A549 (cell line): Measurements from ENCODE around the gene CNOT1. TPM values are rescaled to one million over a fixed set of nuclear protein-coding genes. Genes with fewer than 3 reads are reported as not detected.
"Not testable (repeated sequence)": the region's sequence is repeated elsewhere in the genome, so short reads cannot be mapped to it uniquely, and the experiment has no call there.

ENCODE experiments used
- ATAC-seq, 2 experiments: fragments of 200-7000 bp in 1 of 2; fragments of >200 bp in 1 of 2; cut with Nextera tagmentation in 1 of 2; cut with Tn5 transposase in 1 of 2; 3 replicates each; pipeline versions ENCODE4 v1.8.0 to v1.9.1; 2018 to 2020; ENCODE audit warnings: mild to moderate bottlenecking in 1 of 2, moderate library complexity in 1 of 2
- CTCF ChIA-PET: fragments of 300-600 bp; sonication (Branson Sonifier 250); formaldehyde crosslinking; extraction: SDS; loops from one replicate; lab custom pipeline; 2021; ENCODE audit warnings: antibody characterized with exemption, inconsistent platforms; lab: Yijun Ruan, JAX
- POLR2A ChIA-PET: fragments of 350-600 bp; formaldehyde crosslinking; extraction: SDS; loops from one replicate; lab custom pipeline; 2021; ENCODE audit warnings: antibody characterized with exemption, inconsistent platforms; lab: Yijun Ruan, JAX
- DNase-seq, 2 experiments: peaks; one replicate each; pipeline versions ENCODE4 v3.0.0 to v3.0.0-alpha.2; 2011 to 2016; ENCODE audit warnings: low read depth in 1 of 2, low spot score in 1 of 2
- FAIRE-seq: peaks from 2 replicates; lab custom pipeline; 2011; peaks lifted over from hg19 to GRCh38; lab: Jason Lieb, UNC
- H3K27ac ChIP-seq, 2 experiments: fragments of >200 bp; sonication (Bioruptor Twin); formaldehyde crosslinking; 3 replicates each; pipeline ENCODE4 v1.5.1; 2016 to 2017
- H3K4me1 ChIP-seq: fragments of >200 bp; sonication (Bioruptor Twin); formaldehyde crosslinking; 3 replicates; pipeline ENCODE4 v1.6.1; 2016
- H3K4me2 ChIP-seq: fragments of >200 bp; sonication (Bioruptor Twin); formaldehyde crosslinking; 3 replicates; pipeline ENCODE4 v1.6.1; 2016
- H3K4me3 ChIP-seq: fragments of >200 bp; sonication (Bioruptor Twin); formaldehyde crosslinking; 3 replicates; pipeline ENCODE4 v1.5.1; 2016
- H3K9me3 ChIP-seq: fragments of >200 bp; sonication (Bioruptor Twin); formaldehyde crosslinking; 3 replicates; pipeline ENCODE4 v1.6.1; 2016
- BHLHE40 ChIP-seq: IDR thresholded peaks from 2 replicates; pipeline ENCODE4 v1.6.1; 2012; ENCODE audit warnings: low read depth, low read length, inconsistent platforms
- EHMT2 ChIP-seq: fragments of 200-600 bp; sonication (generic); IDR thresholded peaks from 2 replicates; pipeline ENCODE4 v1.6.1; 2016; ENCODE audit warnings: antibody characterized with exemption, low read depth, mild to moderate bottlenecking, moderate library complexity
- GATA3 ChIP-seq: IDR thresholded peaks from 2 replicates; pipeline ENCODE4 v1.6.1; 2012; ENCODE audit warnings: borderline replicate concordance
- HDAC2 ChIP-seq: fragments of 200-600 bp; sonication (generic); IDR thresholded peaks from 2 replicates; pipeline ENCODE4 v1.6.1; 2016
- HEYL ChIP-seq: fragments of 250-450 bp; sonication (Bioruptor Pico); IDR thresholded peaks from 2 replicates; pipeline ENCODE4 v1.8.0; 2021; ENCODE audit warnings: mild to moderate bottlenecking, moderate library complexity
- HOXB5 ChIP-seq: fragments of 250-450 bp; sonication (Bioruptor Pico); IDR thresholded peaks from 2 replicates; pipeline ENCODE4 v1.5.0; 2020; ENCODE audit warnings: mild to moderate bottlenecking, moderate library complexity
- JUN ChIP-seq, 2 experiments: fragments of >200 bp; sonication (Bioruptor Twin); formaldehyde crosslinking; IDR thresholded peaks; 2 replicates in 1 of 2; 3 replicates in 1 of 2; pipeline ENCODE4 v1.6.1; 2016 to 2017
- KDM1A ChIP-seq: fragments of 200-600 bp; sonication (generic); IDR thresholded peaks from 2 replicates; pipeline ENCODE4 v1.6.1; 2016; ENCODE audit warnings: low read depth, mild to moderate bottlenecking
- MAFK ChIP-seq: fragments of 450-650 bp; IDR thresholded peaks from 2 replicates; pipeline ENCODE4 v1.6.1; 2014; ENCODE audit not compliant: partially characterized antibody
- MAZ ChIP-seq: fragments of 150-350 bp; IDR thresholded peaks from 2 replicates; pipeline ENCODE4 v1.6.1; 2014; ENCODE audit warnings: antibody characterized with exemption, low read depth, low read length, borderline replicate concordance
- MYC ChIP-seq: IDR thresholded peaks from 2 replicates; pipeline ENCODE4 v1.6.1; 2012; ENCODE audit warnings: mild to moderate bottlenecking, inconsistent platforms, low read length, improper control_type of control experiment, borderline replicate concordance
- POLR2A ChIP-seq: IDR thresholded peaks from 2 replicates; pipeline ENCODE4 v1.6.1; 2012; ENCODE audit warnings: mild to moderate bottlenecking, low read length
- RCOR1 ChIP-seq: fragments of 150-350 bp; IDR thresholded peaks from 2 replicates; pipeline ENCODE4 v1.6.1; 2014; ENCODE audit warnings: antibody characterized with exemption, low read length, low read depth
- ZNF302 ChIP-seq: fragments of 250-450 bp; sonication (Bioruptor Pico); IDR thresholded peaks from 2 replicates; pipeline ENCODE4 v1.9.0; 2021; ENCODE audit warnings: inconsistent platforms, mild to moderate bottlenecking, moderate library complexity
- WGBS: methylation state at CpG from one replicate; pipeline ENCODE4 v1.1.6; 2017; ENCODE audit errors: missing lambda C conversion rate; 5-methylcytosine and 5-hydroxymethylcytosine counted together
- polyA plus RNA-seq, 4 experiments: library from polyadenylated mRNA; depleted of rRNA in 3 of 4; stranded (reverse); fragments of >200 nt; fragmentation: RNase III in 1 of 4; extraction: RNeasy Plus Mini Kit Qiagen cat#74134 plus additional on column Dnase treatment in 1 of 4; gene quantifications; 2 replicates in 3 of 4; 3 replicates in 1 of 4; pipeline ENCODE4 v1.2.3, GENCODE V29; 2011 to 2017
- TF ChIP-seq, protein P1 (sequence below): fragments of 250-450 bp; sonication (Bioruptor Pico); IDR thresholded peaks from 2 replicates; pipeline ENCODE4 v1.5.0; 2021; ENCODE audit warnings: mild to moderate bottlenecking, moderate library complexity, borderline replicate concordance
- TF ChIP-seq, protein P2 (sequence below): fragments of 250-450 bp; sonication (Bioruptor Pico); IDR thresholded peaks from 2 replicates; pipeline ENCODE4 v1.5.0; 2020; ENCODE audit warnings: low read depth, mild to moderate bottlenecking, moderate library complexity
- TF ChIP-seq, protein P3 (sequence below): fragments of 200-600 bp; sonication (generic); IDR thresholded peaks from 2 replicates; pipeline ENCODE4 v1.6.1; 2016; ENCODE audit warnings: antibody characterized with exemption, mild to moderate bottlenecking, moderate library complexity

CNOT1 gene
- polyA plus RNA-seq, 2 of the 4 experiments (the other 2 are of a cell fraction) = 119 to 226 TPM

DNA sequence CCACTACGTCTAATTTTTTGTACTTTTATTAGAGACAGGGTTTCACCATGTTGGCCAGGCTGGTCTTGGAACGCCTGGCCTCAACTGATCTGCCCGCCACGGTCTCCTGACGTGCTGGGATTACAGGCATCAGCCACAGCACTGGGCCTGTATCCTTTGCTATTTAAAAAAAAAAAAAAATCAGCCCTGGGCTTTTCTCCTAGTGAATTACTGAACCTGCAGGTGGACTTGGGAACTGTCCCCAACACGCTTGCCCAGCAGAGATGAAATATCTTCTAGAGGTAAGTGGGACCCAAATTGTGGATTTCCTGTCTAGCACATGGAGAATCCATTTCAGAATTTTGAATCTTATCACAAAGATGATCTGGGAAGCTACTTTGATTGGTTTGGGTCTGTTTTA, 14.8 kb downstream of the CNOT1 start (continued):
- no peak for TF ChIP-seq EHMT2
- TF ChIP-seq, all 56 proteins: peak for 0

DNA sequence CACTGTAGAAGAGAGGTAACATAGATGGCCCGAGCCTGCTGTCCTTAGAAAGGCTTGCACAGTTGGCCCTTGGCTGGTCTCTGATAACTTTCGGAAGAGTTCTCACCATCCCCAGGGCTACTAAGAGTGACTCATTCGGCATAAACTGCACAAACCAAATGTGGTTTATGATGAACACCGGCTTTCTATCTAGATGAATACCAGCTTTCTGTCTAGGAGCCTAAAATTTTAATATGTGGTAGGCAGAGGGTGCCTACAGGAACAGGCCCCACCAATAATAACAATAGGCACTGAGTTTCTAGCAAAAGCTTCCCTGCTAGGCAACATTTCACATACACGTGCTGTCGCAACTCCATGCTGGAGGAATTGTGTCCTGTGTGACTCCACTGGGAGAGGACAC, 15.4 kb downstream of the CNOT1 start:
- no CpG with 5 or more reads among the region's 6 CpGs for WGBS
- Histone ChIP-seq H3K9me3 (no peaks in the 10 kb centered on the region), H3K4me2 (no peak overlapping the region), H3K27ac (no peak overlapping the region), H3K4me1 (peaks cover 4% of the 10 kb centered on the region; the same call in 1 of the 3 replicates)
- ATAC-seq (no peak), FAIRE-seq (no peak), DNase-seq (no peak)
- ChIA-PET CTCF (no interaction called here), POLR2A (no interaction called here)
- TF ChIP-seq HEYL (CRISPR knock-in tag) (no peak), POLR2A (no peak), HOXB5 (CRISPR knock-in tag) (no peak), GATA3 (no peak), MYC (no peak), JUN (IDR thresholded peaks at IDR 0.05) (no peak), MAFK (no peak), KDM1A (no peak), BHLHE40 (no peak), HDAC2 (no peak), MAZ (no peak)
- TF ChIP-seq, protein P1, sequence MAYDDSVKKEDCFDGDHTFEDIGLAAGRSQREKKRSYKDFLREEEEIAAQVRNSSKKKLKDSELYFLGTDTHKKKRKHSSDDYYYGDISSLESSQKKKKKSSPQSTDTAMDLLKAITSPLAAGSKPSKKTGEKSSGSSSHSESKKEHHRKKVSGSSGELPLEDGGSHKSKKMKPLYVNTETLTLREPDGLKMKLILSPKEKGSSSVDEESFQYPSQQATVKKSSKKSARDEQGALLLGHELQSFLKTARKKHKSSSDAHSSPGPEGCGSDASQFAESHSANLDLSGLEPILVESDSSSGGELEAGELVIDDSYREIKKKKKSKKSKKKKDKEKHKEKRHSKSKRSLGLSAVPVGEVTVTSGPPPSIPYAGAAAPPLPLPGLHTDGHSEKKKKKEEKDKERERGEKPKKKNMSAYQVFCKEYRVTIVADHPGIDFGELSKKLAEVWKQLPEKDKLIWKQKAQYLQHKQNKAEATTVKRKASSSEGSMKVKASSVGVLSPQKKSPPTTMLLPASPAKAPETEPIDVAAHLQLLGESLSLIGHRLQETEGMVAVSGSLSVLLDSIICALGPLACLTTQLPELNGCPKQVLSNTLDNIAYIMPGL = no peak
- TF ChIP-seq, protein P2, sequence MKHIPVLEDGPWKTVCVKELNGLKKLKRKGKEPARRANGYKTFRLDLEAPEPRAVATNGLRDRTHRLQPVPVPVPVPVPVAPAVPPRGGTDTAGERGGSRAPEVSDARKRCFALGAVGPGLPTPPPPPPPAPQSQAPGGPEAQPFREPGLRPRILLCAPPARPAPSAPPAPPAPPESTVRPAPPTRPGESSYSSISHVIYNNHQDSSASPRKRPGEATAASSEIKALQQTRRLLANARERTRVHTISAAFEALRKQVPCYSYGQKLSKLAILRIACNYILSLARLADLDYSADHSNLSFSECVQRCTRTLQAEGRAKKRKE (CRISPR knock-in tag) = no peak
- TF ChIP-seq, protein P3, sequence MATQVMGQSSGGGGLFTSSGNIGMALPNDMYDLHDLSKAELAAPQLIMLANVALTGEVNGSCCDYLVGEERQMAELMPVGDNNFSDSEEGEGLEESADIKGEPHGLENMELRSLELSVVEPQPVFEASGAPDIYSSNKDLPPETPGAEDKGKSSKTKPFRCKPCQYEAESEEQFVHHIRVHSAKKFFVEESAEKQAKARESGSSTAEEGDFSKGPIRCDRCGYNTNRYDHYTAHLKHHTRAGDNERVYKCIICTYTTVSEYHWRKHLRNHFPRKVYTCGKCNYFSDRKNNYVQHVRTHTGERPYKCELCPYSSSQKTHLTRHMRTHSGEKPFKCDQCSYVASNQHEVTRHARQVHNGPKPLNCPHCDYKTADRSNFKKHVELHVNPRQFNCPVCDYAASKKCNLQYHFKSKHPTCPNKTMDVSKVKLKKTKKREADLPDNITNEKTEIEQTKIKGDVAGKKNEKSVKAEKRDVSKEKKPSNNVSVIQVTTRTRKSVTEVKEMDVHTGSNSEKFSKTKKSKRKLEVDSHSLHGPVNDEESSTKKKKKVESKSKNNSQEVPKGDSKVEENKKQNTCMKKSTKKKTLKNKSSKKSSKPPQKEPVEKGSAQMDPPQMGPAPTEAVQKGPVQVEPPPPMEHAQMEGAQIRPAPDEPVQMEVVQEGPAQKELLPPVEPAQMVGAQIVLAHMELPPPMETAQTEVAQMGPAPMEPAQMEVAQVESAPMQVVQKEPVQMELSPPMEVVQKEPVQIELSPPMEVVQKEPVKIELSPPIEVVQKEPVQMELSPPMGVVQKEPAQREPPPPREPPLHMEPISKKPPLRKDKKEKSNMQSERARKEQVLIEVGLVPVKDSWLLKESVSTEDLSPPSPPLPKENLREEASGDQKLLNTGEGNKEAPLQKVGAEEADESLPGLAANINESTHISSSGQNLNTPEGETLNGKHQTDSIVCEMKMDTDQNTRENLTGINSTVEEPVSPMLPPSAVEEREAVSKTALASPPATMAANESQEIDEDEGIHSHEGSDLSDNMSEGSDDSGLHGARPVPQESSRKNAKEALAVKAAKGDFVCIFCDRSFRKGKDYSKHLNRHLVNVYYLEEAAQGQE = no peak
- TF ChIP-seq, all 56 proteins: peak for 0
- no peak overlapping the region for H3K4me3 ChIP-seq

DNA sequence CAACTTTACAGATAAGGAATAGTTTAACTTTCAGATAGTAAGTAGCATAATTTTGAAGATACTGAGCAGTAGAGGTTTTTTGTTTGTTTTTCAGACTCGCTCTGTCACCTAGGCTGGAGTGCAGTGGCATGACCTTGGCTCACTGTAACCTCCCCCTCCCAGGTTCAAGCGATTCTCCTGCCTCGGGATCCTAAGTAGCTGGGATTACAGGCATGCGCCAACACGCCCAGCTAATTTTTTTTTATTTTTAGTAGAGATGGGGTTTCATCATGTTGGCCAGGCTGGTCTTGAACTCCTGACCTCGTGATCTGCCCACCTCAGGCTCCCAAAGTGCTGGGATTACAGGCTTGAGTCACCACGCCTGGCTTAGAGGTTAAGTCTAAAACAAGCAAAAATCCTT, 16.7 kb downstream of the CNOT1 start:
- H3K27ac ChIP-seq, CTCF ChIA-PET, H3K4me2 ChIP-seq, POLR2A ChIA-PET, H3K4me1 ChIP-seq, ATAC-seq, H3K4me3 ChIP-seq, FAIRE-seq, DNase-seq, H3K9me3 ChIP-seq: not testable (repeated sequence)
- 89% methylated on average over 6 of the region's 7 CpGs for WGBS

DNA sequence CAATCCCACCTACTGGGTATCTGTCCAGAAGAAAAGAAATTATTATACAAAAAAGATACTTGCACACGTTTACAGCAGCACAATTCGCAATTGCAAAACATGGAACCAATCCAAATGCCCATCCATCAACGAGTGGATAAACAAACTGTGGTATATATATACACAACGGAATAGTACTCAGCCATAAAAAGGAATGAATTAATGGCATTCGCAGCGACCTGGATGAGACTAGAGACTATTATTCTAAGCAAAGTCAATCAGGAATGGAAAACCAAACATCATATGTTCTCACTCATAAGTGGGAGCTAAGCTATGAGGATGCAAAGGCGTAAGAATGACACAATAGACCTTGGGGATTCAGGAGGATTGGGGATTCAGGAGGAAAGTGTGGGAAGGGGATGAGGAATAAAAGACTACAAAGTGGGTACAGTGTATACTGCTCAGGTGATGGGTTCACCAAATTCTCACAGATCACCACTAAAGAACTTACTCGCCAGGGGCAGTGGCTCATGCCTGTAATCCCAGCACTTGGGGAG, 21.0 kb downstream of the CNOT1 start:
- H3K4me3 ChIP-seq = no peak overlapping the region
- H3K27ac ChIP-seq = no peak overlapping the region
- WGBS = 80% methylated on average over 8 of the region's 8 CpGs
- H3K9me3 ChIP-seq = no peaks in the 10 kb centered on the region
- no peak for TF ChIP-seq ZNF302 (CRISPR knock-in tag)
- TF ChIP-seq RCOR1 = no peak
- DNase-seq = no peak
- FAIRE-seq = no peak
- POLR2A ChIA-PET = no interaction called here
- CTCF ChIA-PET = no interaction called here
- H3K4me2 ChIP-seq = no peak overlapping the region
- H3K4me1 ChIP-seq = peaks cover 15% of the 10 kb centered on the region
- ATAC-seq = no peak
